Suppressor macrophage treated with lipopolysaccharide for 4 hours (primary cell): ENCODE measurements around the gene FCHO2.

ENCODE experiments used
- DNase-seq: peaks from one replicate; pipeline ENCODE4 v3.0.0-alpha.2; 2020

The FCHO2 gene

GRCh38 chr5:73031839-73032238 is 76.0 kb downstream of the FCHO2 start:
- DNase-seq = no peak

- no peak for DNase-seq
Observed at GRCh38 chr5:73032635-73033034, 76.8 kb downstream of the FCHO2 start.

- no peak for DNase-seq
Observed at GRCh38 chr5:73037545-73037944, 81.7 kb downstream of the FCHO2 start.

- no peak for DNase-seq
Observed at GRCh38 chr5:73039082-73039481, 83.2 kb downstream of the FCHO2 start.

DNA sequence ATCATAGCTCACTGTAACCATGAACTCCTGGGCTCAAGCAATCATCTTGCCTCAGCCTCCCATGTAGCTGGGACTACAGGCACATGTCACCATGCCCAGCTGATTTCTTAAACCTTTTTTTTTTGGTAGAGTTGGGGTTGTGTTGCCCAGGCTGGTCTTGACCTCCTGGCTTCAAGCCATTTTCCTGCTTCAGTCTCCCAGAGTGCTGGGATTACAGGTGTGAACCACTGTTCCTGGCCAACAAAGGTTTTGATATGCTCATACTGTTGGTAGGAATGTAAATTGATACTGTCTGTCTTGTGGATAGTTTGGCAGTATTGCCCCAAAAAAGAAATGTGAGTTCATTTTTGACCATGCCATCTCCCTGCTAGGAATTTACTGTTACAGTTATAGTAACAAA is 87.2 kb downstream of the FCHO2 start:
- DNase-seq = no peak

DNA sequence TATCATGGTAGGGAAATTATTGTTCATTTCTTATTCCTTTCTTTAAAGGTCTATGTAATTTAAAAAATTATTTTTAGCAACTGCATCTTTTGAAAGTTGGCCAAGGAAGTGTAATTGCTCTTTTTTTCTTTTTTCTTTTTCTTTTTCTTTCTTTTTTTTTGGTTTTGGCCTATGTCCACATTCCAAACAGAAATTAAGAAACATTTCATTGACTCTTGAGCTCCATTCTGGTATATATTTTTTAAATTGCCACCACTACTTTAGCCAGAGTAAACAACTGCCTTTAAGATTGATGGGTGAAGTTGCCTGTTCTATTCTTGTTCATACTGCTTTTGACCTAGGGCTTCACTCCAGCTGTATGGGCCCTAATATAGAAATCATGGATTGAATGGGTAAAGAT is 88.7 kb downstream of the FCHO2 start:
- DNase-seq = no peak

- no peak for DNase-seq
Observed at GRCh38 chr5:73045623-73046022, 89.8 kb downstream of the FCHO2 start.

DNA sequence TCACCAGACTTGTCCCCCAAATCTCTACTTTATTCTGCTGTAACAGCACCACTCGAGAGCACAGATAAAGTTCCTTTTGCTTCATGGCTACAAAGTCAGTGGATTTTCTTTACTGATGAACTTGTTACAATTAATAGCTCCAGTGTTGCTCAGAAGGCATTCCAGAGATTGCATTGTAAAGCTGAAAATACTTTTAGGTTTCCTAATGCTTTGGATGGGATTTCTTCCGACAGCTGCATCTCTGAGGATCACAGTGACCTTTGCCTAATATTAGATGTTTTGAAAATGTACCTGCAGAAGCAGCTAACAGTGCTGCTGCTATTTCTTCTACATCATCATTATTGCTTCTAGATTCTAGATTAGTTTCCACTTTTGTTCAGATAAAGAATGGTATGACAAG is 105.8 kb downstream of the FCHO2 start:
- DNase-seq = no peak

DNA sequence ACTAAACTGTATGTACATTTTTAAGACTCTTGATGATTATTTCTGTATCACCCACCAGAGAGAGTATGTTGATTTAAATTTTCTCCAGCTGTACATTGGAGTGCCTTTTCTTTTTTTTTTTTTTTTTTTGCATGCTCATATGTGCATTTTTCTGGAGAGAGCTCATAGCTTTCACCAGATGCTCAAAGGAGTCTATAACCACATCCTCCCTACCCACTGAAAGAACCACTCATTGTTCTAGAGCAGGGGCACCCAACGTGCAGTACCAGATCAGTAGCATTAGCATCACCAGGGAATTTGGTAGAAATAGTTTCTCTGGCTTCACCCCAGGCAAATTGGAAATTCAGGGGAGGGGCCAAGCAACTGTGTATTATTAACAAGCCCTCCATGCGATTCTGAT is 110.6 kb downstream of the FCHO2 start:
- no peak for DNase-seq

- DNase-seq = no peak
Observed at GRCh38 chr5:73067213-73067612, 111.4 kb downstream of the FCHO2 start.

DNA sequence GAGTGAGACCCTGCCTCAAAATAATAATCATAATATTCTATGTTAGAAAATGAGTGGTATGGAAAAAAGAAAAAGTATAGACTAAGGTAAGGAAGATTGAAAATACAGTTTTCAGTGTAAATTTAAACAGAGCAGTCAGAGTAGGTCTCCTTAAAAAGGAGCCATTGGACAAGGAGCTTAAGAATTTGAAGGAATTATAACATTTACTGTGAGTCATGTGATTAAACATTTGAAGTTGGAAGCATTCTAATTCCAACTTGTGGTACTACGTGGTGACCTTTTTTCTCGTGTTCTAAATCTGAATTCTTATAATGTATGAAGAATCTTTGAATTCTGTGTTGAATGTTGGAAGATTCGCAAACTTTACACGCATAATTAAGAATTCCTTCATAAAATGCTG is 125.3 kb downstream of the FCHO2 start:
- no peak for DNase-seq

DNA sequence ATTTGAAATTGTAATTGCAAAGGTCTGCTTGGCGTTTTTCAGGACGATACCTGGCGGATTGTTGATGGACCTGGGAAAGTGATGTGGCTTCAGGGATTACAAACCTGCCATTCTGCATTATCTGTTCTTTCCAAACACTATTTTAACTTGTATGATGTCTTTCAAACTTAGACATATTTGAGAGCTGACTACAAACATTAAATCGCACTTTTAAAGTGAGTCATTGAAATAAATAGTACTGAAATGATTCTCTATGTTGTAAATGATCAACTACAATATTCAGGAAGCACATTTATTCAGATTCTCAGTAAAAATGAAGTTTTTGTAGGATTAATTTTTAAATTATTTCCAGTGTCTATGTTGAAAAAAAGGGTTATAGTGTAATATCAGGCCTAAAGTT is 132.2 kb downstream of the FCHO2 start:
- no peak for DNase-seq

DNA sequence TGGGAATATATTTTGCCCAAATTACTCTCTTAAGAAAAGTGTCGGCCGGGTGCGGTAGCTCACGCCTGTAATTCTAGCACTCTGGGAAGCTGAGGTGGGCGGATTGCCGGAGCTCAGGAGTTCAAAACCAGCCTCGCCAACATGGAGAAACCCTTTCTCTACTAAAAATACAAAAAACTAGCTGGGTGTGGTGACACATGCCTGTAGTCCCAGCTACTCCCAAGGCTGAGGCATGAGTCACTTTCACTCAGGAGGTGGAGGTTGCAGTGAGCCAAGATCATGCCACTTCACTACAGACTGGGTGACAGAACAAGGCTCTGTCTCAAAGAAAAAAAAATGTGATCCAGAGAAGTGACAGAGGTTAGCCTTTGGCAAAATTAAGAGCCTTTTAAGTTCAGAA is 138.1 kb downstream of the FCHO2 start:
- DNase-seq = peak; percentile 47

GRCh38 chr5:73094415-73094814 is 138.6 kb downstream of the FCHO2 start:
- no peak for DNase-seq

- DNase-seq = no peak
Observed at GRCh38 chr5:73095564-73096238, 139.9 kb downstream of the FCHO2 start.

- no peak for DNase-seq
Observed at GRCh38 chr5:73096239-73096575, 140.4 kb downstream of the FCHO2 start.

DNA sequence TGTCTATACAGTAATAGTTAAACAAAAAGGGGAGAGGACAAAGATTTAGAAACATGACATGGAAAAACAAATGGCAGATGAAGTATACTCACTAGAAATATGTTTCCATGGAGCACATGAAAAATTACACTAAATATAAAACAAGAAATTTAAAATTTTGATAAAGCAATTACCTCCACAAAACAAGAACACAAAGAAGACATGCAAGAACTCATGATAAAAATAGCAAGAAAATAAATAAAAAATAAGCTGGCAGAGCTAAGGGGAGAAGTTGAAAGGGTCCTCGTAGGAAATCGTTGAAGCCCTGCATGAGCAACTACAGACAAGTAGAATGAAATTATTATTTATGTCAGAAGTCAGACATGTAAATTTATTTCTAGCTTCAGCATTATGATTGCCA is 141.9 kb downstream of the FCHO2 start:
- DNase-seq = no peak

GRCh38 chr5:73100109-73100508 is 144.3 kb downstream of the FCHO2 start:
- DNase-seq = no peak

- DNase-seq = no peak
Observed at GRCh38 chr5:73103870-73104299, 148.0 kb downstream of the FCHO2 start.

- DNase-seq = no peak
Observed at GRCh38 chr5:73104326-73104725, 148.5 kb downstream of the FCHO2 start.

- no peak for DNase-seq
Observed at GRCh38 chr5:73106335-73106734, 150.5 kb downstream of the FCHO2 start.

DNA sequence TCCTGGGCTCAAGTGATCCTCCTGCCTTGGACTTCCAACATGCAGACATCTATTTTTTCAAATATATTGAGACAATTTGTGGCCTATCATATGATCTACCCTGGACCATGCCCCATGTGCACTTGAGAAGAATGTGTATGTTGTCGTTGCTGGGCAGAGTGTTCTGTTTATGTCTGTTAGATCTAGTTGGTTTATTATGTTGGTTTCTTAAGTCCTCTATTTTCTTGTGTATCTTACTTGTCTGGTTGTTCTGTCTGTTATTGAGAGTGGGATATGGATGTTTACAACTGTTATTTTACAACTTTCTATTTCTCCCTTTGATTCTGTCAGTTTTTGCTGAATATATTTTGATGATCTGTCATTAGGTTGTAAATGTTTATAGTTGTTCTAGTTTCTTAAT is 154.3 kb downstream of the FCHO2 start:
- DNase-seq = no peak

DNA sequence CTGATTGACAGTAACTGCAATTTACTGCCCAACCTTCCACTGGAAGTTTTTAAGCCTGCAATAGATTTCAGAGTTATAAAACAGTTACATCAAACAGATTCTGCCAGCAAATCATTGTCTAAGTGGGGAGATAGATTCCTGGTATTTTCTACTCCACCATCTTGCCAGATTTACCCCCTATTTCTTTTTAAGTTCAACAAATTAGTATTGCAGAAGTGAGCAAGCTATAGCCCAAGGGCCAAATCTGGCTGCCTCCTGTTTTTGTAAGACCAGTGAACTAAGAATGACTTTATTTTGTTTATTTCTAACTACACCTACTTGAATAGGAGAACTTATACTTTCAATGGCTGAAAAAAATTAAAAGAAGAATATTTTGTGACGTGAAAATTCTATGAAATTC is 155.7 kb downstream of the FCHO2 start:
- DNase-seq = no peak

- no peak for DNase-seq
Observed at GRCh38 chr5:73112359-73112758, 156.5 kb downstream of the FCHO2 start.

GRCh38 chr5:73114044-73114688 is 158.3 kb downstream of the FCHO2 start:
- DNase-seq = no peak
